IMR-90 (cell line): ENCODE results near the gene NATD1.

ENCODE experiments used
- BHLHE40 ChIP-seq: fragments of 150-350 bp; IDR thresholded peaks from 2 replicates; pipeline ENCODE4 v1.6.1; 2016; ENCODE audit warnings: mild to moderate bottlenecking, low read depth, low read length
- CEBPB ChIP-seq: IDR thresholded peaks from 2 replicates; pipeline ENCODE4 v1.6.1; 2012; ENCODE audit warnings: low read depth, low read length, improper control_type of control experiment
- CHD1 ChIP-seq: IDR thresholded peaks from 2 replicates; pipeline ENCODE4 v1.6.1; 2012; ENCODE audit warnings: low read depth, low read length, improper control_type of control experiment
- CTCF ChIP-seq: conservative IDR thresholded peaks from 2 replicates; pipeline ENCODE4 v1.5.1; 2012; ENCODE audit warnings: mild to moderate bottlenecking, low read depth, low read length, improper control_type of control experiment
- FOS ChIP-seq: fragments of 150-350 bp; IDR thresholded peaks from 2 replicates; pipeline ENCODE4 v1.6.1; 2016; ENCODE audit warnings: low read depth, low read length
- MAFK ChIP-seq: IDR thresholded peaks from 2 replicates; pipeline ENCODE4 v1.6.1; 2012; ENCODE audit warnings: low read depth, low read length, improper control_type of control experiment
- MAZ ChIP-seq: IDR thresholded peaks from 2 replicates; pipeline ENCODE4 v1.6.1; 2012; ENCODE audit warnings: low read depth, mild to moderate bottlenecking, low read length, improper control_type of control experiment, moderate library complexity, borderline replicate concordance
- MXI1 ChIP-seq: IDR thresholded peaks from 2 replicates; pipeline ENCODE4 v1.6.1; 2012; ENCODE audit warnings: low read depth, mild to moderate bottlenecking, low read length, moderate library complexity, borderline replicate concordance
- NFE2L2 ChIP-seq: fragments of 150-350 bp; IDR thresholded peaks from 2 replicates; pipeline ENCODE4 v1.6.1; 2016; ENCODE audit warnings: low read depth, mild to moderate bottlenecking, low read length
- POLR2A ChIP-seq: IDR thresholded peaks from 2 replicates; pipeline ENCODE4 v1.6.1; 2012; ENCODE audit warnings: mild to moderate bottlenecking, low read depth, low read length
- RAD21 ChIP-seq: IDR thresholded peaks from 2 replicates; pipeline ENCODE4 v1.6.1; 2012; ENCODE audit warnings: low read length, improper control_type of control experiment
- RCOR1 ChIP-seq: IDR thresholded peaks from 2 replicates; pipeline ENCODE4 v1.6.1; 2012; ENCODE audit warnings: mild to moderate bottlenecking, low read length, improper control_type of control experiment; ENCODE audit not compliant: insufficient replicate concordance
- SMC3 ChIP-seq: fragments of 150-350 bp; IDR thresholded peaks from 2 replicates; pipeline ENCODE4 v1.6.1; 2016; ENCODE audit warnings: low read depth, mild to moderate bottlenecking, antibody characterized with exemption, low read length, moderate library complexity
- USF2 ChIP-seq: fragments of 150-350 bp; IDR thresholded peaks from 2 replicates; pipeline ENCODE4 v1.6.1; 2017; ENCODE audit warnings: mild to moderate bottlenecking, antibody characterized with exemption, low read length, low read depth

GRCh38 chr17:21201298-21201595 is 52.0 kb downstream of the NATD1 start:
- no peak for TF ChIP-seq CTCF
- TF ChIP-seq RAD21 = no peak
- no peak for TF ChIP-seq SMC3
- TF ChIP-seq CEBPB = no peak
- no peak for TF ChIP-seq POLR2A
- TF ChIP-seq MAFK = no peak
- no peak for TF ChIP-seq BHLHE40
- TF ChIP-seq USF2 = no peak
- no peak for TF ChIP-seq CHD1
- no peak for TF ChIP-seq RCOR1
- TF ChIP-seq MAZ = no peak
- TF ChIP-seq FOS = no peak
- TF ChIP-seq NFE2L2 = no peak
- no peak for TF ChIP-seq MXI1
